H1 (cell line): ENCODE measurements around the gene CAMSAP1. TPM values are rescaled to one million over a fixed set of nuclear protein-coding genes. Genes with fewer than 3 reads are reported as not detected.

Experiments
- CTCF ChIA-PET: fragments of 300-600 bp; sonication (Branson Sonifier 250); formaldehyde crosslinking; loops from one replicate; lab custom pipeline; 2021; ENCODE audit not compliant: partially characterized antibody; lab: Charles Lee
- POLR2A ChIA-PET: fragments of 300-600 bp; sonication (Branson Sonifier 250); formaldehyde crosslinking; loops from one replicate; lab custom pipeline; 2021; ENCODE audit warnings: inconsistent platforms; ENCODE audit not compliant: partially characterized antibody; lab: Charles Lee
- DNase-seq, 2 experiments: peaks; one replicate each; pipeline versions ENCODE4 v3.0.0 to v3.0.0-alpha.2; 2010 to 2022; ENCODE audit warnings: low spot score in 2 of 2, low read depth in 1 of 2, mixed read lengths in 1 of 2
- FAIRE-seq: peaks from 2 replicates; lab custom pipeline; 2011; peaks lifted over from hg19 to GRCh38; lab: Jason Lieb, UNC
- H2AFZ ChIP-seq: 2 replicates; pipeline ENCODE4 v1.8.1; 2012; ENCODE audit warnings: low read length, inconsistent platforms
- H2AK5ac ChIP-seq: 2 replicates; pipeline ENCODE4 v1.6.1; 2013; ENCODE audit warnings: low read depth, low read length
- H2BK120ac ChIP-seq: replicated peaks from 2 replicates; pipeline ENCODE3; 2013; ENCODE audit warnings: low read depth, low read length, inconsistent platforms
- H2BK12ac ChIP-seq: 2 replicates; pipeline ENCODE4 v1.6.1; 2013; ENCODE audit warnings: low read depth, low read length
- H2BK15ac ChIP-seq: 2 replicates; pipeline ENCODE4 v1.6.1; 2013; ENCODE audit warnings: low read length
- H2BK20ac ChIP-seq: 2 replicates; pipeline ENCODE4 v1.6.1; 2013; ENCODE audit warnings: low read length
- H2BK5ac ChIP-seq: 2 replicates; pipeline ENCODE4 v1.6.1; 2013; ENCODE audit warnings: low read depth, low read length
- H3K14ac ChIP-seq: 2 replicates; pipeline ENCODE4 v1.6.1; 2013; ENCODE audit warnings: inconsistent platforms; ENCODE audit not compliant: insufficient read length
- H3K18ac ChIP-seq: 2 replicates; pipeline ENCODE4 v1.6.1; 2013; ENCODE audit warnings: low read length; ENCODE audit errors: extremely low read depth
- H3K23ac ChIP-seq: 2 replicates; pipeline ENCODE4 v1.6.1; 2013; ENCODE audit warnings: inconsistent platforms; ENCODE audit not compliant: insufficient read length
- H3K23me2 ChIP-seq: 2 replicates; pipeline ENCODE4 v1.6.1; 2013; ENCODE audit warnings: low read depth, low read length
- H3K27ac ChIP-seq: 2 replicates; pipeline ENCODE4 v1.6.1; 2011; ENCODE audit warnings: low read depth, low read length, inconsistent platforms
- H3K27me3 ChIP-seq, 4 experiments: replicated peaks in 1 of 4; 1 replicate in 1 of 4; 2 replicates in 3 of 4; pipeline versions ENCODE4 v1.6.1 to v1.8.1; 2011 to 2013; ENCODE audit warnings: low read length in 3 of 4, mild to moderate bottlenecking in 3 of 4, inconsistent platforms in 2 of 4, mixed read lengths in 2 of 4, moderate library complexity in 1 of 4; ENCODE audit not compliant: control insufficient read depth in 3 of 4, insufficient read depth in 3 of 4; ENCODE audit errors: extremely low read depth in 1 of 4
- H3K36me3 ChIP-seq, 4 experiments: 2 replicates each; pipeline versions ENCODE4 v1.6.1 to v1.8.1; 2011 to 2013; ENCODE audit warnings: mild to moderate bottlenecking in 4 of 4, low read length in 3 of 4, moderate library complexity in 2 of 4, control low read depth in 1 of 4, inconsistent platforms in 1 of 4; ENCODE audit not compliant: insufficient read depth in 4 of 4, control insufficient read depth in 2 of 4
- H3K4ac ChIP-seq: replicated peaks from 2 replicates; pipeline ENCODE3; 2013; ENCODE audit warnings: low read length, low read depth, mixed read lengths, inconsistent platforms; ENCODE audit not compliant: insufficient read length
- H3K4me1 ChIP-seq, 4 experiments: replicated peaks in 1 of 4; 1 replicate in 1 of 4; 2 replicates in 3 of 4; pipeline versions ENCODE4 v1.6.1 to v1.8.1; 2011 to 2013; ENCODE audit warnings: low read length in 3 of 4, inconsistent platforms in 2 of 4, mixed read lengths in 1 of 4; ENCODE audit not compliant: insufficient read depth in 4 of 4, control insufficient read depth in 3 of 4
- H3K4me2 ChIP-seq, 2 experiments: 2 replicates each; pipeline versions ENCODE4 v1.6.1 to v1.8.1; 2011 to 2013; ENCODE audit warnings: low read depth in 2 of 2, low read length in 2 of 2, control low read depth in 1 of 2, inconsistent platforms in 1 of 2, mild to moderate bottlenecking in 1 of 2; ENCODE audit not compliant: insufficient read depth in 1 of 2
- H3K4me3 ChIP-seq, 4 experiments: fragments of 200-600, 300-600 bp in 1 of 4; sonication (generic), shearing (Covaris generic), sonication (Bioruptor Twin) in 1 of 4; 2 replicates each; pipeline versions ENCODE4 v1.5.1 to v1.8.1; 2011 to 2016; ENCODE audit warnings: low read length in 4 of 4, low read depth in 3 of 4, control low read depth in 2 of 4, inconsistent platforms in 2 of 4, mild to moderate bottlenecking in 2 of 4, mixed read lengths in 1 of 4, moderate library complexity in 1 of 4; ENCODE audit not compliant: insufficient read depth in 2 of 4; ENCODE audit errors: extremely low read depth in 1 of 4
- H3K56ac ChIP-seq: replicated peaks from 2 replicates; pipeline ENCODE3; 2013; ENCODE audit warnings: low read depth, mild to moderate bottlenecking, mixed read lengths, low read length, inconsistent platforms; ENCODE audit not compliant: insufficient read length
- H3K79me1 ChIP-seq: 2 replicates; pipeline ENCODE4 v1.6.1; 2013; ENCODE audit warnings: low read depth, low read length, control low read depth
- H3K79me2 ChIP-seq, 2 experiments: 2 replicates each; pipeline versions ENCODE4 v1.6.1 to v1.8.1; 2012 to 2013; ENCODE audit warnings: low read length in 2 of 2, mild to moderate bottlenecking in 2 of 2, inconsistent platforms in 1 of 2; ENCODE audit not compliant: insufficient read depth in 2 of 2, control insufficient read depth in 1 of 2
- H3K9ac ChIP-seq, 4 experiments: replicated peaks in 1 of 4; 1 replicate in 1 of 4; 2 replicates in 3 of 4; pipeline versions ENCODE4 v1.6.1 to v1.8.1; 2011 to 2013; ENCODE audit warnings: low read depth in 3 of 4, low read length in 3 of 4, control low read depth in 2 of 4, mild to moderate bottlenecking in 2 of 4, moderate library complexity in 2 of 4, inconsistent platforms in 1 of 4; ENCODE audit errors: extremely low read depth in 1 of 4
- H3K9me3 ChIP-seq, 2 experiments: 2 replicates each; pipeline versions ENCODE4 v1.6.1 to v1.8.1; 2012 to 2013; ENCODE audit warnings: mild to moderate bottlenecking in 2 of 2, moderate library complexity in 2 of 2, control low read depth in 1 of 2, inconsistent platforms in 1 of 2, low read depth in 1 of 2, low read length in 1 of 2, mixed read lengths in 1 of 2; ENCODE audit not compliant: insufficient read depth in 2 of 2
- H4K20me1 ChIP-seq, 2 experiments: replicated peaks in 1 of 2; 2 replicates each; pipeline versions ENCODE3 to v1.8.1; 2011 to 2013; ENCODE audit warnings: inconsistent platforms in 2 of 2, low read length in 2 of 2, mild to moderate bottlenecking in 1 of 2; ENCODE audit not compliant: insufficient read depth in 2 of 2, control insufficient read depth in 1 of 2
- H4K5ac ChIP-seq: 2 replicates; pipeline ENCODE4 v1.6.1; 2013; ENCODE audit warnings: low read length, low read depth, mixed read lengths, inconsistent platforms; ENCODE audit not compliant: insufficient read length
- H4K8ac ChIP-seq: 2 replicates; pipeline ENCODE4 v1.8.0; 2013; ENCODE audit warnings: mild to moderate bottlenecking, moderate library complexity, low read length, inconsistent platforms; ENCODE audit not compliant: insufficient read depth; ENCODE audit errors: extremely low read depth
- H4K91ac ChIP-seq: replicated peaks from 2 replicates; pipeline ENCODE3; 2013; ENCODE audit warnings: low read length, mixed read lengths, inconsistent platforms; ENCODE audit not compliant: insufficient read length
- BRCA1 ChIP-seq: IDR thresholded peaks from 2 replicates; pipeline ENCODE4 v1.6.1; 2012; ENCODE audit warnings: low read depth, low read length, improper control_type of control experiment
- CBX5 ChIP-seq: fragments of 300-800, 300-1000 bp; sonication (generic); IDR thresholded peaks from 2 replicates; pipeline ENCODE4 v1.7.1; 2016; ENCODE audit warnings: antibody characterized with exemption, low read length, low read depth
- CBX8 ChIP-seq: fragments of 300-800, 300-1000 bp; sonication (generic); IDR thresholded peaks from 2 replicates; pipeline ENCODE4 v1.7.1; 2016; ENCODE audit warnings: low read depth, low read length, borderline replicate concordance
- CEBPB ChIP-seq: IDR thresholded peaks from 2 replicates; pipeline ENCODE4 v1.6.1; 2012; ENCODE audit warnings: low read depth, low read length
- CTBP2 ChIP-seq: IDR thresholded peaks from 2 replicates; pipeline ENCODE4 v1.7.0; 2011; ENCODE audit warnings: borderline replicate concordance, mild to moderate bottlenecking, moderate library complexity, mixed read lengths, low read length; ENCODE audit not compliant: insufficient read depth, insufficient read length
- EP300 ChIP-seq, 2 experiments: IDR thresholded peaks; 1 replicate in 1 of 2; 2 replicates in 1 of 2; pipeline ENCODE4 v1.6.1; 2011 to 2012; ENCODE audit warnings: low read depth in 2 of 2, low read length in 2 of 2, mild to moderate bottlenecking in 2 of 2, borderline replicate concordance in 1 of 2, inconsistent platforms in 1 of 2, moderate library complexity in 1 of 2
- GABPA ChIP-seq: IDR thresholded peaks from 2 replicates; pipeline ENCODE4 v1.6.1; 2011; ENCODE audit warnings: mild to moderate bottlenecking, low read length, moderate library complexity, borderline replicate concordance; ENCODE audit not compliant: insufficient read depth
- JUND ChIP-seq: IDR thresholded peaks from 2 replicates; pipeline ENCODE4 v1.6.1; 2011; ENCODE audit warnings: mild to moderate bottlenecking, improper control_type of control experiment, low read length
- MAFK ChIP-seq: IDR thresholded peaks from 2 replicates; pipeline ENCODE4 v1.6.1; 2012; ENCODE audit warnings: low read depth, mild to moderate bottlenecking, improper control_type of control experiment, low read length
- POLR2A ChIP-seq, 2 experiments: IDR thresholded peaks; 1 replicate in 1 of 2; 2 replicates in 1 of 2; pipeline ENCODE4 v1.6.1; 2011; ENCODE audit warnings: low read depth in 2 of 2, low read length in 2 of 2, mild to moderate bottlenecking in 2 of 2; ENCODE audit errors: control extremely low read depth in 1 of 2
- POLR2AphosphoS5 ChIP-seq: IDR thresholded peaks from 2 replicates; pipeline ENCODE4 v1.6.1; 2011; ENCODE audit warnings: low read depth, low read length
- SP1 ChIP-seq: IDR thresholded peaks from 2 replicates; pipeline ENCODE4 v1.6.1; 2011; ENCODE audit warnings: low read depth, low read length
- SP2 ChIP-seq: IDR thresholded peaks from 2 replicates; pipeline ENCODE4 v1.6.1; 2012; ENCODE audit warnings: mild to moderate bottlenecking, low read length, inconsistent platforms
- YY1 ChIP-seq: IDR thresholded peaks from 2 replicates; pipeline ENCODE4 v1.6.1; 2011; ENCODE audit warnings: low read depth, mild to moderate bottlenecking, low read length
- WGBS, 2 experiments: shearing (Covaris generic) in 1 of 2; methylation state at CpG; one replicate each; pipeline versions ENCODE4 v1.1.6 to v1.1.7; 2013 to 2015; ENCODE audit warnings: low lambda C conversion rate in 2 of 2, mixed read lengths in 2 of 2, inconsistent platforms in 1 of 2, low coverage in 1 of 2, missing lambda C conversion rate in 1 of 2; ENCODE audit not compliant: insufficient replicate concordance in 2 of 2, insufficient coverage in 1 of 2, insufficient read length in 1 of 2; ENCODE audit errors: extremely low coverage in 1 of 2, missing lambda C conversion rate in 1 of 2; 5-methylcytosine and 5-hydroxymethylcytosine counted together
- polyA plus RNA-seq, 7 experiments: library from polyadenylated mRNA; depleted of rRNA in 3 of 7; stranded (reverse) in 5 of 7; unstranded in 2 of 7; fragments of >200 nt in 5 of 7; fragments of 200-250 nt in 2 of 7; gene quantifications; 1 replicate in 5 of 7; 2 replicates in 1 of 7; 4 replicates in 1 of 7; pipeline versions ENCODE4 v1.2.1 to v1.2.3, GENCODE V29; 2011 to 2013; ENCODE audit warnings: missing spikeins in 2 of 7, mixed read lengths in 2 of 7
- total RNA-seq: library from RNA; stranded (reverse); fragmentation: NEBNext Ultra II Directional; extraction: Animal tissue kit (Norgen Biotek cat#: 25700); gene quantifications from 2 replicates; pipeline ENCODE4 v1.2.1, GENCODE V29; 2021
- TF ChIP-seq, protein P1 (sequence below): IDR thresholded peaks from 2 replicates; pipeline ENCODE4 v1.6.1; 2011; ENCODE audit warnings: low read length, improper control_type of control experiment

The CAMSAP1 gene
- total and polyA plus RNA-seq, 2 of the 8 experiments (the other 6 are each of a cell fraction or from before 2014, with no cell fraction given): 13.4 to 44.0 TPM

DNA sequence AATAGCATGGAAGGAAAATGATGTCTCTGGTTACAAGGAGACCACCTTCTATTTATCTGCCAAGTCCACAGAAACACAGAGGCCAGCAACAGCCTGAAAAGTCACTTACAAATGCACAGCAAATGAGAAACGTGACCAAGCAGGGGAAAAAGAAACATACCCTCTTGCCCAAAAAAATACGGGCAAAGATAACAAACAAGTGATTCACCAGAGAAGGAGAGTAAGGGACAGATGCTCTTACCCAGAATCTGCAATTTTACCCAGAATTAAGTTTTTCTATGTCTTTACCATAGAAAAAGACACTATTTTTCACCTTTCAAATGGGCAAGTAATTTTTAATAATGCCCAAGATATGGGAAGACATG is 28.1 kb downstream of the CAMSAP1 start:
- no peak overlapping the region for H2BK120ac ChIP-seq
- ChIA-PET POLR2A (no interaction called here), CTCF (interaction anchor here (1.5 kb wide), 1 partner anchor 14 kb away, joined by 4 read pairs; no protein-coding TSS in a partner anchor)
- H2AFZ ChIP-seq: no peak overlapping the region
- WGBS, 2 experiments: 80% methylated on average over 2 of the region's 2 CpGs; no CpG with 5 or more reads in 1 of the 2 experiments
- H4K8ac ChIP-seq: no peak overlapping the region
- H4K91ac ChIP-seq: no peak overlapping the region
- FAIRE-seq (no peak), DNase-seq (no peak)
- H2AK5ac ChIP-seq: no peak overlapping the region
- H3K23ac ChIP-seq: no peak overlapping the region
- H2BK20ac ChIP-seq: no peak overlapping the region
- no peak overlapping the region for H3K27ac ChIP-seq
- H4K5ac ChIP-seq: no peak overlapping the region
- H3K9me3 ChIP-seq: no peaks in the 10 kb centered on the region
- no peak overlapping the region for H3K56ac ChIP-seq
- H3K4me2 ChIP-seq: peak overlapping the region in 1 of 2 experiments; percentile 46; a peak in 1 of 4 replicates
- no peak overlapping the region for H3K18ac ChIP-seq
- H3K79me2 ChIP-seq: peaks cover 17 to 99% of the 10 kb centered on the region in 2 experiments
- H3K9ac ChIP-seq: no peak overlapping the region
- H3K4ac ChIP-seq: no peak overlapping the region
- no peaks in the 10 kb centered on the region for H3K27me3 ChIP-seq
- no peak overlapping the region for H3K4me3 ChIP-seq
- peaks cover 34 to 52% of the 10 kb centered on the region in 2 experiments for H4K20me1 ChIP-seq
- H3K23me2 ChIP-seq: no peaks in the 10 kb centered on the region
- H2BK12ac ChIP-seq: no peak overlapping the region
- peaks cover 31% of the 10 kb centered on the region for H3K79me1 ChIP-seq
- no peaks in the 10 kb centered on the region; a peak in 1 of 8 replicates for H3K36me3 ChIP-seq
- peaks cover 6 to 17% (median 11%) of the 10 kb centered on the region in 4 experiments for H3K4me1 ChIP-seq
- H2BK5ac ChIP-seq: no peak overlapping the region; the same call in 1 of the 2 replicates
- H3K14ac ChIP-seq: no peak overlapping the region
- no peak overlapping the region for H2BK15ac ChIP-seq
- TF ChIP-seq MAFK (no peak), CTBP2 (no peak), JUND (no peak), SP1 (no peak), POLR2AphosphoS5 (no peak), CBX5 (no peak), CBX8 (no peak), BRCA1 (no peak), EP300 (IDR thresholded peaks at IDR 0.05; ENCODE audit: borderline replicate concordance in 1 of 2, low read depth in 2 of 2, low read length in 2 of 2) (no peak), GABPA (no peak), SP2 (no peak), CEBPB (no peak), POLR2A (IDR thresholded peaks at IDR 0.05; ENCODE audit: control extremely low read depth in 1 of 2, low read depth in 2 of 2, low read length in 2 of 2) (no peak), YY1 (no peak)
- TF ChIP-seq, protein P1, sequence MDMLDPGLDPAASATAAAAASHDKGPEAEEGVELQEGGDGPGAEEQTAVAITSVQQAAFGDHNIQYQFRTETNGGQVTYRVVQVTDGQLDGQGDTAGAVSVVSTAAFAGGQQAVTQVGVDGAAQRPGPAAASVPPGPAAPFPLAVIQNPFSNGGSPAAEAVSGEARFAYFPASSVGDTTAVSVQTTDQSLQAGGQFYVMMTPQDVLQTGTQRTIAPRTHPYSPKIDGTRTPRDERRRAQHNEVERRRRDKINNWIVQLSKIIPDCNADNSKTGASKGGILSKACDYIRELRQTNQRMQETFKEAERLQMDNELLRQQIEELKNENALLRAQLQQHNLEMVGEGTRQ: no peak
